ENCODE results near the gene GABRB1. TPM values are rescaled to one million over a fixed set of nuclear protein-coding genes. Genes with fewer than 3 reads are reported as not detected.

GABRB1 gene
- total RNA-seq, 1 experiment from 2014 or later = not detected

GRCh38 chr4:47187608-47188007 is 156.2 kb downstream of the GABRB1 start:
- no peak for DNase-seq (ENCODE audit: low read depth, low spot score)
- Histone ChIP-seq H3K9me2 (ENCODE audit: insufficient read depth) (no peaks in the 10 kb centered on the region), H3K79me2 (ENCODE audit: insufficient read depth, low read length) (no peaks in the 10 kb centered on the region), H3K36me3 (ENCODE audit: control insufficient read depth in 1 of 2, insufficient read depth in 2 of 2, low read length in 2 of 2) (no peaks in the 10 kb centered on the region), H4K20me1 (ENCODE audit: insufficient read depth) (no peaks in the 10 kb centered on the region; the same call in 1 of the 2 replicates), H2AFZ (ENCODE audit: low read depth, low read length, poor library complexity, severe bottlenecking) (no peak overlapping the region), H3K27me3 (ENCODE audit: insufficient read depth, low read length) (no peaks in the 10 kb centered on the region; the same call in 1 of the 2 replicates), H3K4me1 (ENCODE audit: control insufficient read depth in 1 of 2, insufficient read depth in 2 of 2, low read length in 2 of 2) (no peaks in the 10 kb centered on the region), H3K4me3 (replicated peaks in 1 of 2; ENCODE audit: low read depth in 1 of 2, low read length in 2 of 2) (no peak overlapping the region), H3K9ac (ENCODE audit: low read length) (no peak overlapping the region), H3K27ac (ENCODE audit: low read depth, low read length) (no peak overlapping the region), H3K4me2 (ENCODE audit: low read length) (no peak overlapping the region), H3K9me3 (ENCODE audit: control insufficient read depth in 1 of 2, insufficient read depth in 1 of 2, low read depth in 1 of 2, low read length in 2 of 2) (no peaks in the 10 kb centered on the region)
- BruUV-seq (replicated peaks) = no TSS peak
- ATAC-seq = no peak
- POLR2A ChIA-PET = no interaction called here
- RAD21 ChIA-PET (ENCODE audit: low non-redundant PET in 1 of 2, low total read pairs in 2 of 2, uncharacterized antibody in 2 of 2, unreplicated experiment in 2 of 2) = no interaction called here
- intact Hi-C loops (cut with micrococcal nuclease) = no loop called here
- TF ChIP-seq YY1 (IDR thresholded peaks at IDR 0.05; ENCODE audit: extremely low read depth, insufficient replicate concordance, low read depth, low read length) = no peak
- no peak for TF ChIP-seq CBX3 (IDR thresholded peaks at IDR 0.05; ENCODE audit: low read depth)
- TF ChIP-seq POLR2A (IDR thresholded peaks at IDR 0.05; ENCODE audit: borderline replicate concordance, extremely low read depth, insufficient read depth, insufficient read length) = no peak
- CTCF ChIA-PET = no interaction called here

GRCh38 chr4:47193179-47193578 is 161.8 kb downstream of the GABRB1 start:
- TF ChIP-seq POLR2A (IDR thresholded peaks at IDR 0.05; ENCODE audit: borderline replicate concordance, extremely low read depth, insufficient read depth, insufficient read length) = no peak
- TF ChIP-seq ZNF274 (IDR thresholded peaks at IDR 0.05; ENCODE audit: low read depth, low read length) = no peak
- TF ChIP-seq MAX (IDR thresholded peaks at IDR 0.05) = no peak
- TF ChIP-seq TCF7L2 (IDR thresholded peaks at IDR 0.05; ENCODE audit: borderline replicate concordance, extremely low read depth, insufficient read depth, insufficient read length) = no peak
- no peak for TF ChIP-seq SP1 (IDR thresholded peaks at IDR 0.05; ENCODE audit: low read depth)
- no peak for TF ChIP-seq SIN3A (IDR thresholded peaks at IDR 0.05; ENCODE audit: low read depth)
- TF ChIP-seq EZH2phosphoT487 (IDR thresholded peaks at IDR 0.05; ENCODE audit: borderline replicate concordance) = no peak
- TF ChIP-seq ATF3 (IDR thresholded peaks at IDR 0.05) = no peak
- TF ChIP-seq YY1 (IDR thresholded peaks at IDR 0.05; ENCODE audit: extremely low read depth, insufficient replicate concordance, low read depth, low read length) = no peak
- TF ChIP-seq JUND (IDR thresholded peaks at IDR 0.05) = no peak
- TF ChIP-seq CTCF (IDR thresholded peaks at IDR 0.05 in 2 of 3, conservative IDR thresholded peaks at IDR 0.05 in 1 of 3; ENCODE audit: borderline replicate concordance in 1 of 3, insufficient read depth in 1 of 3, low read depth in 2 of 3, low read length in 2 of 3) = no peak
- no peak for TF ChIP-seq FOSL1 (IDR thresholded peaks at IDR 0.05; ENCODE audit: low read depth)
- no peaks in the 10 kb centered on the region for H3K4me1 ChIP-seq (ENCODE audit: control insufficient read depth in 1 of 2, insufficient read depth in 2 of 2, low read length in 2 of 2)
- RAD21 ChIA-PET (ENCODE audit: low non-redundant PET in 1 of 2, low total read pairs in 2 of 2, uncharacterized antibody in 2 of 2, unreplicated experiment in 2 of 2) = no interaction called here
- H3K36me3 ChIP-seq (ENCODE audit: control insufficient read depth in 1 of 2, insufficient read depth in 2 of 2, low read length in 2 of 2) = no peaks in the 10 kb centered on the region
- H3K9me2 ChIP-seq (ENCODE audit: insufficient read depth) = no peaks in the 10 kb centered on the region
- no peak overlapping the region for H3K4me2 ChIP-seq (ENCODE audit: low read length)
- no peak overlapping the region for H3K27ac ChIP-seq (ENCODE audit: low read depth, low read length)
- no TSS peak for BruUV-seq (replicated peaks)
- no peaks in the 10 kb centered on the region for H3K79me2 ChIP-seq (ENCODE audit: insufficient read depth, low read length)
- H3K4me3 ChIP-seq (replicated peaks in 1 of 2; ENCODE audit: low read depth in 1 of 2, low read length in 2 of 2) = no peak overlapping the region
- H3K27me3 ChIP-seq (ENCODE audit: insufficient read depth, low read length) = no peaks in the 10 kb centered on the region
- no peaks in the 10 kb centered on the region for H3K9me3 ChIP-seq (ENCODE audit: control insufficient read depth in 1 of 2, insufficient read depth in 1 of 2, low read depth in 1 of 2, low read length in 2 of 2)
- H2AFZ ChIP-seq (ENCODE audit: low read depth, low read length, poor library complexity, severe bottlenecking) = no peak overlapping the region
- no peaks in the 10 kb centered on the region for H4K20me1 ChIP-seq (ENCODE audit: insufficient read depth)
- POLR2A ChIA-PET = no interaction called here
- intact Hi-C loops (cut with micrococcal nuclease) = no loop called here
- no peak for DNase-seq (ENCODE audit: low read depth, low spot score)
- CTCF ChIA-PET = no interaction called here
- ATAC-seq = no peak
- no peak overlapping the region for H3K9ac ChIP-seq (ENCODE audit: low read length)

All from HCT116 (cell line).